CD4-positive, alpha-beta T cell treated with Interleukin-6 for 4 hours (primary cell): Measurements from ENCODE around the gene OFD1.

ENCODE experiments used
- DNase-seq: peaks from one replicate; pipeline ENCODE4 v3.0.0-alpha.2; 2020; ENCODE audit warnings: mixed read lengths

Gene OFD1

GRCh38 chrX:13756381-13756780 is 21.8 kb downstream of the OFD1 start:
- no peak for DNase-seq

- DNase-seq: no peak
Observed at GRCh38 chrX:13759152-13759718, 24.7 kb downstream of the OFD1 start.

GRCh38 chrX:13760426-13760825 is 25.9 kb downstream of the OFD1 start:
- no peak for DNase-seq

GRCh38 chrX:13761606-13762414 is 27.3 kb downstream of the OFD1 start:
- no peak for DNase-seq

GRCh38 chrX:13763489-13763888 is 28.9 kb downstream of the OFD1 start:
- no peak for DNase-seq

- DNase-seq: no peak
Observed at GRCh38 chrX:13764281-13764680, 29.7 kb downstream of the OFD1 start.

GRCh38 chrX:13764765-13765164 is 30.2 kb downstream of the OFD1 start:
- DNase-seq: no peak

- no peak for DNase-seq
Observed at GRCh38 chrX:13768939-13769338, 34.4 kb downstream of the OFD1 start.

- no peak for DNase-seq
Observed at GRCh38 chrX:13770013-13770535, 35.5 kb downstream of the OFD1 start.

- DNase-seq: no peak
Observed at GRCh38 chrX:13774696-13775095, 40.1 kb downstream of the OFD1 start.

GRCh38 chrX:13775837-13776236 is 41.3 kb downstream of the OFD1 start:
- DNase-seq: no peak

GRCh38 chrX:13776387-13776786 is 41.8 kb downstream of the OFD1 start:
- DNase-seq: no peak

- no peak for DNase-seq
Observed at GRCh38 chrX:13778916-13779315, 44.4 kb downstream of the OFD1 start.

- DNase-seq: no peak
Observed at GRCh38 chrX:13780868-13781427, 46.4 kb downstream of the OFD1 start.

GRCh38 chrX:13786048-13786447 is 51.5 kb downstream of the OFD1 start:
- no peak for DNase-seq

- no peak for DNase-seq
Observed at GRCh38 chrX:13790206-13791131, 55.9 kb downstream of the OFD1 start.

GRCh38 chrX:13791145-13791544 is 56.6 kb downstream of the OFD1 start:
- DNase-seq: no peak

GRCh38 chrX:13791559-13791958 is 57.0 kb downstream of the OFD1 start:
- DNase-seq: no peak

- no peak for DNase-seq
Observed at GRCh38 chrX:13793897-13794296, 59.3 kb downstream of the OFD1 start.

- DNase-seq: no peak
Observed at GRCh38 chrX:13794417-13794816, 59.9 kb downstream of the OFD1 start.

GRCh38 chrX:13797512-13797911 is 63.0 kb downstream of the OFD1 start:
- no peak for DNase-seq

- no peak for DNase-seq
Observed at GRCh38 chrX:13798184-13798583, 63.6 kb downstream of the OFD1 start.

GRCh38 chrX:13803116-13803515 is 68.6 kb downstream of the OFD1 start:
- no peak for DNase-seq
